Measurements from ENCODE around the gene TPBGL.
"Not testable (repeated sequence)": the region's sequence is repeated elsewhere in the genome, so short reads cannot be mapped to it uniquely, and the experiment has no call there.

Gene TPBGL

GRCh38 chr11:75272821-75273301 is 32.3 kb downstream of the TPBGL start:
- H3K4me3 ChIP-seq (ENCODE audit: low read length in 2 of 2) = no peak overlapping the region
- no peak overlapping the region for H3K9ac ChIP-seq (ENCODE audit: low read length in 2 of 2)
- peaks cover 3% of the 10 kb centered on the region for H3K4me1 ChIP-seq (ENCODE audit: control insufficient read depth, insufficient read depth, low read length)
- no peaks in the 10 kb centered on the region for H3K9me3 ChIP-seq (ENCODE audit: control insufficient read depth in 2 of 2, low read length in 2 of 2)
- no peak overlapping the region for H3K27ac ChIP-seq (ENCODE audit: low read length)
- H3K27me3 ChIP-seq (ENCODE audit: control insufficient read depth in 1 of 2, insufficient read depth in 2 of 2, low read length in 2 of 2) = no peaks in the 10 kb centered on the region
- H3K36me3 ChIP-seq (ENCODE audit: control insufficient read depth in 2 of 2, insufficient read depth in 2 of 2, low read length in 2 of 2) = peaks cover 63% of the 10 kb centered on the region in 2 donors

GRCh38 chr11:75273411-75274391 is 33.1 kb downstream of the TPBGL start:
- peaks cover 3% of the 10 kb centered on the region for H3K4me1 ChIP-seq (ENCODE audit: control insufficient read depth, insufficient read depth, low read length)
- no peak overlapping the region for H3K27ac ChIP-seq (ENCODE audit: low read length)
- no peak overlapping the region for H3K4me3 ChIP-seq (ENCODE audit: low read length in 2 of 2)
- no peak overlapping the region for H3K9ac ChIP-seq (ENCODE audit: low read length in 2 of 2)
- H3K27me3 ChIP-seq (ENCODE audit: control insufficient read depth in 1 of 2, insufficient read depth in 2 of 2, low read length in 2 of 2) = no peaks in the 10 kb centered on the region
- H3K36me3 ChIP-seq (ENCODE audit: control insufficient read depth in 2 of 2, insufficient read depth in 2 of 2, low read length in 2 of 2) = peaks cover 69 to 70% of the 10 kb centered on the region in 2 donors
- no peaks in the 10 kb centered on the region for H3K9me3 ChIP-seq (ENCODE audit: control insufficient read depth in 2 of 2, low read length in 2 of 2)

DNA sequence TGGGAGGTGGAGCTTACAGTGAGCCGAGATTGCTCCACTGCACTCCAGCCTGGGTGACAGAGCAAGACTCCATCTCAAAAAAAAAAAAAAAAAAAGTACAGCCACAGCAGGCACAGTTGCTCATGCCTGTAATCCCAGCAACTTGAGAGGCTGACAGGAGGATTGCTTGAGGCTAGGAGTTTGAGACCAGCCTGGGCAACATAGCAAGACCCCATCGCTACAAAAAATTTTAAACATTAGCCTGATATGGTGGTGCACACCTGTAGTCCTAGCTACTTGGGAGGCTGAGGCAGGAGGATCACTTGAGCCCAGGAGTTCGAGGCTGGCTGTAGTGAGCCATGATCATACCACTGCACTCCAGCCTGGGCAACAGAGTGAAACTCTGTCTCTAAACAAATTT is 34.1 kb downstream of the TPBGL start:
- H3K9ac ChIP-seq (ENCODE audit: low read length in 2 of 2); H3K27me3 ChIP-seq (ENCODE audit: control insufficient read depth in 1 of 2, insufficient read depth in 2 of 2, low read length in 2 of 2); H3K4me3 ChIP-seq (ENCODE audit: low read length in 2 of 2); H3K27ac ChIP-seq (ENCODE audit: low read length); H3K4me1 ChIP-seq (ENCODE audit: control insufficient read depth, insufficient read depth, low read length); H3K9me3 ChIP-seq (ENCODE audit: control insufficient read depth in 2 of 2, low read length in 2 of 2): not testable (repeated sequence)
- H3K36me3 ChIP-seq (ENCODE audit: control insufficient read depth in 2 of 2, insufficient read depth in 2 of 2, low read length in 2 of 2) = peaks cover 63 to 71% of the 10 kb centered on the region in 2 donors

- Histone ChIP-seq H3K4me3 (ENCODE audit: low read length in 2 of 2) (no peak overlapping the region), H3K36me3 (ENCODE audit: control insufficient read depth in 2 of 2, insufficient read depth in 2 of 2, low read length in 2 of 2) (peaks cover 62 to 69% of the 10 kb centered on the region in 2 donors), H3K9me3 (ENCODE audit: control insufficient read depth in 2 of 2, low read length in 2 of 2) (no peaks in the 10 kb centered on the region), H3K9ac (ENCODE audit: low read length in 2 of 2) (peak overlapping the region in 1 of 2 donors; percentile 29), H3K27me3 (ENCODE audit: control insufficient read depth in 1 of 2, insufficient read depth in 2 of 2, low read length in 2 of 2) (no peaks in the 10 kb centered on the region), H3K4me1 (ENCODE audit: control insufficient read depth, insufficient read depth, low read length) (peaks cover 11% of the 10 kb centered on the region), H3K27ac (ENCODE audit: low read length) (no peak overlapping the region)
These were observed 35.0 kb downstream of the TPBGL start for GRCh38 chr11:75275581-75275980.

DNA sequence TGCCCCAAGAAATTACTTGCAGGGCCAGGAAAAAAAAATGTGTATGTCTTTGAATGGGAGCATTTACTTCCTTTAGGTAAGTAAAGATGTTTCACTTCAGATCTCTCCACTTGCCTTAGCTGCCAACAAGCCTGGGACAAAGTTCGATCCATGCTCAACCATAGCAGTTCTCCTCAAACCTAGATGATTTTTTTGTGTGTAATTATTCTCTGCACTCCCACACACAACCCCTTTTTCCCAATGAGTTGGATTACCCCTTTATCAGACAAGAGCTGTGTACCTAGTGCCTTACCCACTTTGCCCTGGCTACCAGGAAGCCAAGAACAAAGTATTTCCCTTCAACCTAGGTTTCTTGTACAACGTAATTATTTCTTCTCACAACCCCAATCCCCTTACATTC is 35.6 kb downstream of the TPBGL start:
- Histone ChIP-seq H3K9ac (ENCODE audit: low read length in 2 of 2) (no peak overlapping the region), H3K4me1 (ENCODE audit: control insufficient read depth, insufficient read depth, low read length) (peaks cover 17% of the 10 kb centered on the region), H3K36me3 (ENCODE audit: control insufficient read depth in 2 of 2, insufficient read depth in 2 of 2, low read length in 2 of 2) (peaks cover 58 to 67% of the 10 kb centered on the region in 2 donors), H3K4me3 (ENCODE audit: low read length in 2 of 2) (no peak overlapping the region), H3K27me3 (ENCODE audit: control insufficient read depth in 1 of 2, insufficient read depth in 2 of 2, low read length in 2 of 2) (no peaks in the 10 kb centered on the region), H3K9me3 (ENCODE audit: control insufficient read depth in 2 of 2, low read length in 2 of 2) (no peaks in the 10 kb centered on the region), H3K27ac (ENCODE audit: low read length) (no peak overlapping the region)

GRCh38 chr11:75276686-75277085 is 36.1 kb downstream of the TPBGL start:
- Histone ChIP-seq H3K9me3 (ENCODE audit: control insufficient read depth in 2 of 2, low read length in 2 of 2) (no peaks in the 10 kb centered on the region), H3K4me3 (ENCODE audit: low read length in 2 of 2) (no peak overlapping the region), H3K4me1 (ENCODE audit: control insufficient read depth, insufficient read depth, low read length) (peaks cover 15% of the 10 kb centered on the region), H3K27me3 (ENCODE audit: control insufficient read depth in 1 of 2, insufficient read depth in 2 of 2, low read length in 2 of 2) (no peaks in the 10 kb centered on the region), H3K36me3 (ENCODE audit: control insufficient read depth in 2 of 2, insufficient read depth in 2 of 2, low read length in 2 of 2) (peaks cover 58 to 67% of the 10 kb centered on the region in 2 donors), H3K27ac (ENCODE audit: low read length) (no peak overlapping the region), H3K9ac (ENCODE audit: low read length in 2 of 2) (no peak overlapping the region)

- H3K4me1 ChIP-seq (ENCODE audit: control insufficient read depth, insufficient read depth, low read length) = peaks cover 15% of the 10 kb centered on the region
- H3K9me3 ChIP-seq (ENCODE audit: control insufficient read depth in 2 of 2, low read length in 2 of 2) = no peaks in the 10 kb centered on the region
- peaks cover 54 to 69% of the 10 kb centered on the region in 2 donors for H3K36me3 ChIP-seq (ENCODE audit: control insufficient read depth in 2 of 2, insufficient read depth in 2 of 2, low read length in 2 of 2)
- H3K27me3 ChIP-seq (ENCODE audit: control insufficient read depth in 1 of 2, insufficient read depth in 2 of 2, low read length in 2 of 2) = no peaks in the 10 kb centered on the region
- H3K9ac ChIP-seq (ENCODE audit: low read length in 2 of 2) = no peak overlapping the region
- no peak overlapping the region for H3K27ac ChIP-seq (ENCODE audit: low read length)
- no peak overlapping the region for H3K4me3 ChIP-seq (ENCODE audit: low read length in 2 of 2)
These were observed 36.7 kb downstream of the TPBGL start for GRCh38 chr11:75277211-75277805.

DNA sequence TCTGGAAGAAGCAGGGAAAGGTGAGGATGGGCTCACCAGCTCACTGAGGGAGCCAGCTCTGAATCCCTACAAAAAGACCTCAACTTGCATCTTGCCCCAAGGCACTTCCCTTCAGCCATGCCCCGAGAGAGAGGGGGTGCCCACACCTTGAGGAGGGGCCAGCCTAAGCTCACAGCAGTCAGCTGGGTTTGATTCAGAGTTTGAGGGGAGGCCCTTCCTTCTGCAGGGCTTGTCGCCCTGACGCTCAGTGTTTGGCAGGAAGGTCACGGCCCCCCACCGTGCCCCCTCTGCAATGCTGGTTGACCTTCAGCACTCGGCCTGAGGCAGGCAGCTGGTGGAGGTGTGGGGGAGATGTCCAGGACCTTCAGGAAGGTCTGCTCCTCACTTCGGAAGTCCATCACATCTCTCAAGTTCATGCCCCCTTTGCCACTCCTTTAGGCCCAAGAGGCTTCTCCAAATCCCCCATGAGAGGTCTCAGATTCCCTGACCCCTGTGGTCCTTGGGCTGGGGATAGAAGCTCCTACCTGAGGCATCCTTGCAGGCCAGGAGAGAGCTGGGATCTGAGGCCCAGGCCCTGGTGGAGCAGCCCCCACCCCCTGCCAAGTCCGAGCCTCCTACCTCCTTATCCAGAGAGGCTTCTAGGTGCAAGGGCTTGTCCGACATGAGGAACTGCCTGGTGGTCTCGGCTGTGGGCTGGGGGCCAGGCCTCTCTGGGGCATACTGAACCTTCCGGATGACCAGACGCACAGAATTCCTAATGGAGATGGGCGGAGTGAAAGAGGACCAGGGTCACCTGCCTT is 37.6 kb downstream of the TPBGL start:
- no peak overlapping the region for H3K27ac ChIP-seq (ENCODE audit: low read length)
- H3K9ac ChIP-seq (ENCODE audit: low read length in 2 of 2) = no peak overlapping the region
- H3K36me3 ChIP-seq (ENCODE audit: control insufficient read depth in 2 of 2, insufficient read depth in 2 of 2, low read length in 2 of 2) = peaks cover 54 to 68% of the 10 kb centered on the region in 2 donors
- no peak overlapping the region for H3K4me3 ChIP-seq (ENCODE audit: low read length in 2 of 2)
- H3K9me3 ChIP-seq (ENCODE audit: control insufficient read depth in 2 of 2, low read length in 2 of 2) = no peaks in the 10 kb centered on the region
- no peaks in the 10 kb centered on the region for H3K27me3 ChIP-seq (ENCODE audit: control insufficient read depth in 1 of 2, insufficient read depth in 2 of 2, low read length in 2 of 2)
- peaks cover 15% of the 10 kb centered on the region for H3K4me1 ChIP-seq (ENCODE audit: control insufficient read depth, insufficient read depth, low read length)

GRCh38 chr11:75279273-75279672 is 38.7 kb downstream of the TPBGL start:
- H3K27ac ChIP-seq (ENCODE audit: low read length) = no peak overlapping the region
- H3K9me3 ChIP-seq (ENCODE audit: control insufficient read depth in 2 of 2, low read length in 2 of 2) = no peaks in the 10 kb centered on the region
- no peaks in the 10 kb centered on the region for H3K27me3 ChIP-seq (ENCODE audit: control insufficient read depth in 1 of 2, insufficient read depth in 2 of 2, low read length in 2 of 2)
- no peak overlapping the region for H3K9ac ChIP-seq (ENCODE audit: low read length in 2 of 2)
- peaks cover 50 to 61% of the 10 kb centered on the region in 2 donors for H3K36me3 ChIP-seq (ENCODE audit: control insufficient read depth in 2 of 2, insufficient read depth in 2 of 2, low read length in 2 of 2)
- peaks cover 15% of the 10 kb centered on the region for H3K4me1 ChIP-seq (ENCODE audit: control insufficient read depth, insufficient read depth, low read length)
- no peak overlapping the region for H3K4me3 ChIP-seq (ENCODE audit: low read length in 2 of 2)

DNA sequence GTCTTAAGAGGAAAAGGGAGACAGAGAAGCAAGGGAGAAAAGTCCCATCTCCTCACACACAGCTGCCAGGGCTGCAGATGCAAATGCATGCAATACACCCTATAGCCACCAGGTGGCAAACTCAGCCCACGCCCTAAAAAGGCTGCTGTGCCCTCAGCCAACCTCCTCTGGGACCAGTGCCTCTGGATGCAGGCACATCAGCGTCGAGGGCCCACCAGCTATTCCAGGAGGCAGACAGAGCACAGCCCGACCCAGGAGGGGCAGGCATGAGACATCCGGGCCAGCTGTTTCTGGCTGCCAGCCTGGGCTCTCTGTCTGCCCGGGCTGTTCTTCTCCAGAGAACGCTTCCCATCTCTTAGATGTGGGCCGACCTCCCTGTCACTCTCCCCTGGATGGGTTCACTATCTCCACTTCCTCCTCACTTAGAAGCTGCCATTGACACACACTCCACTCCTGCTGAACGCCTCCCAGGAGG is 39.7 kb downstream of the TPBGL start:
- Histone ChIP-seq H3K27ac (ENCODE audit: low read length) (no peak overlapping the region), H3K9ac (ENCODE audit: low read length in 2 of 2) (no peak overlapping the region), H3K36me3 (ENCODE audit: control insufficient read depth in 2 of 2, insufficient read depth in 2 of 2, low read length in 2 of 2) (peaks cover 54 to 65% of the 10 kb centered on the region in 2 donors), H3K27me3 (ENCODE audit: control insufficient read depth in 1 of 2, insufficient read depth in 2 of 2, low read length in 2 of 2) (no peaks in the 10 kb centered on the region), H3K9me3 (ENCODE audit: control insufficient read depth in 2 of 2, low read length in 2 of 2) (no peaks in the 10 kb centered on the region), H3K4me1 (ENCODE audit: control insufficient read depth, insufficient read depth, low read length) (peaks cover 15% of the 10 kb centered on the region), H3K4me3 (ENCODE audit: low read length in 2 of 2) (no peak overlapping the region)
